Tibial artery (tissue), 4 donors: ENCODE measurements around the gene DPP6.

Source experiments
- DNase-seq, 2 donors: peaks; one replicate each; pipeline ENCODE4 v3.0.0-alpha.2; 2019
- H3K27ac ChIP-seq, 2 donors: fragments of 200-600 bp; sonication (generic) in 1 of 2; 1 replicate in 1 of 2; 2 replicates in 1 of 2; pipeline ENCODE4 v1.5.1; 2018 to 2019; ENCODE audit warnings: mild to moderate bottlenecking in 1 of 2
- H3K27me3 ChIP-seq, 2 donors: fragments of 200-600 bp; sonication (generic) in 1 of 2; one replicate each; pipeline versions ENCODE4 v1.5.1 to v1.6.0; 2016 to 2019
- H3K36me3 ChIP-seq, 3 donors: fragments of 200-600 bp; sonication (generic) in 2 of 3; one replicate each; pipeline ENCODE4 v1.5.1; 2016 to 2019; ENCODE audit warnings: mild to moderate bottlenecking in 2 of 3
- H3K4me1 ChIP-seq, 4 donors: fragments of 200-600 bp; sonication (generic) in 2 of 4; 1 replicate in 3 of 4; 2 replicates in 1 of 4; pipeline ENCODE4 v1.5.1; 2016 to 2019
- H3K4me3 ChIP-seq, 2 donors: fragments of 200-600 bp; sonication (generic) in 1 of 2; 1 replicate in 1 of 2; 2 replicates in 1 of 2; pipeline ENCODE4 v1.5.1; 2018 to 2019; ENCODE audit warnings: mild to moderate bottlenecking in 2 of 2
- H3K9me3 ChIP-seq, 3 donors: fragments of 200-600 bp; sonication (generic) in 1 of 3; one replicate each; pipeline ENCODE4 v1.5.1; 2016 to 2019
- intact Hi-C: fragments of 100-400 bp; cut with DNase I; formaldehyde crosslinking; loops from one replicate; pipeline ENCODE4 v1.15.0; 2023; ENCODE audit warnings: low total_unique reads
- TF ChIP-seq, protein P1 (sequence below), 2 experiments: fragments of 200-600 bp in 1 of 2; fragments of 450-650 bp in 1 of 2; IDR thresholded peaks; one replicate each; pipeline ENCODE4 v1.5.1; 2017 to 2019; ENCODE audit warnings: antibody characterized with exemption in 2 of 2, mild to moderate bottlenecking in 1 of 2, moderate library complexity in 1 of 2

The DPP6 gene

DNA sequence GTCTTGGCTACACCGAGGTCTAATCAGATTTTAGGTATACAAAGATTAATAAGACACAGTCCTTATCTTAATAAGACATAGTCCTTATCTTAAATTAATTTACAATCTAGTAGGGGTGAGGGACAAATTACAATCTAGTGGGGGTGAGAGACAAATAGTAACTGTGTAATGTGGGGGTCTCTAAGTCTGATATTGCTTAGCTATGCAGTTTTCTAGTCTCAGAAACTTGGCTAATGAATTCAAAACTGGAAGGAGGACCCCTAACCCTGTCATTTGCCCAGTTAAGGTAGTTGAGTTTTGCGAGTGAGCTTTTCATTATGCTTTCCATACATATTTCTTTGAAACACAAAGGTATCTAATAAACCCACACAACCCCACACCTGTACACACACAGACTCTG is 136.1 kb downstream of the DPP6 start:
- no peak for DNase-seq
- no peaks in the 10 kb centered on the region for H3K27me3 ChIP-seq
- no peak overlapping the region for H3K4me3 ChIP-seq
- no peaks in the 10 kb centered on the region for H3K4me1 ChIP-seq
- H3K9me3 ChIP-seq: no peaks in the 10 kb centered on the region
- H3K36me3 ChIP-seq: no peaks in the 10 kb centered on the region
- TF ChIP-seq, protein P1, sequence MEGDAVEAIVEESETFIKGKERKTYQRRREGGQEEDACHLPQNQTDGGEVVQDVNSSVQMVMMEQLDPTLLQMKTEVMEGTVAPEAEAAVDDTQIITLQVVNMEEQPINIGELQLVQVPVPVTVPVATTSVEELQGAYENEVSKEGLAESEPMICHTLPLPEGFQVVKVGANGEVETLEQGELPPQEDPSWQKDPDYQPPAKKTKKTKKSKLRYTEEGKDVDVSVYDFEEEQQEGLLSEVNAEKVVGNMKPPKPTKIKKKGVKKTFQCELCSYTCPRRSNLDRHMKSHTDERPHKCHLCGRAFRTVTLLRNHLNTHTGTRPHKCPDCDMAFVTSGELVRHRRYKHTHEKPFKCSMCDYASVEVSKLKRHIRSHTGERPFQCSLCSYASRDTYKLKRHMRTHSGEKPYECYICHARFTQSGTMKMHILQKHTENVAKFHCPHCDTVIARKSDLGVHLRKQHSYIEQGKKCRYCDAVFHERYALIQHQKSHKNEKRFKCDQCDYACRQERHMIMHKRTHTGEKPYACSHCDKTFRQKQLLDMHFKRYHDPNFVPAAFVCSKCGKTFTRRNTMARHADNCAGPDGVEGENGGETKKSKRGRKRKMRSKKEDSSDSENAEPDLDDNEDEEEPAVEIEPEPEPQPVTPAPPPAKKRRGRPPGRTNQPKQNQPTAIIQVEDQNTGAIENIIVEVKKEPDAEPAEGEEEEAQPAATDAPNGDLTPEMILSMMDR (IDR thresholded peaks at IDR 0.05): no peak
- intact Hi-C loops: no loop called here
- no peak overlapping the region for H3K27ac ChIP-seq

DNA sequence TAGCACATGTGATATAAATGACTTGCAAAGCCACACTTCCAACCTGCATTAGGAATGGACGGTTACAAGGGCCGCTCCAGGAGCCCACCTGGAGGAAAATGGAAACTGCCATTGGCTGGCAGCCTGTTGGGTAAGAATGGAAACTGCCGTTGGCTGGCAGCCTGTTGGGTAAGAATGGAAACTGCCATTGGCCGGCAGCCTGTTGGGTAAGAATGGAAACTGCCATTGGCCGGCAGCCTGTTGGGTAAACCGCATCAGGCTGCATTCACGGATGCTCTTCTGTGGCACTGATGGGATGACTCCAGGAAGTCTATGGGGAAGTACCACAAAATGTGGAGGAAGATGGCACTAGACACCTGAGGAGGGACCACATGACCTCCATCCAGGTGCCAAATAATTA is 143.1 kb downstream of the DPP6 start:
- Histone ChIP-seq H3K4me3 (no peak overlapping the region), H3K36me3 (no peaks in the 10 kb centered on the region), H3K4me1 (no peaks in the 10 kb centered on the region), H3K27me3 (no peaks in the 10 kb centered on the region), H3K27ac (no peak overlapping the region), H3K9me3 (no peaks in the 10 kb centered on the region)
- DNase-seq: no peak
- intact Hi-C loops: no loop called here
- TF ChIP-seq, protein P1 (IDR thresholded peaks at IDR 0.05): no peak

DNA sequence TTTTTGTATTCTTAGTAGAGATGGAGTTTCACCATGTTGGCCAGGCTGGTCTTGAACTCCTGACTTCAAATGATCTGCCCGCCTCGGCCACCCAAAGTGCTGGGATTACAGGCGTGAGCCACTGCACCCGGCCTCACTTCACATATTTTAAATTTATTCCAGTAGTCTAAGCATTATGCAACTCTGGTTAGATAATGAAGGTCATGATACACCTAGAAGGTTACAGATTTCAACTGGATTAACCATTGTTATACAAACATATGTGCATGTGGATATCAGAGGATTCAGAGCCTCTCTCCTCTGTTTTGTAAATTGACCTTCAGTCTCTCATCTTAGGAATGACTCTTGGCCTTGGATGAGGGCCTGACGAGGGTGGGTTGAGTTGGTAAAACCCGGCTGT is 146.3 kb downstream of the DPP6 start:
- Histone ChIP-seq H3K27ac (no peak overlapping the region), H3K36me3 (no peaks in the 10 kb centered on the region), H3K9me3 (no peaks in the 10 kb centered on the region), H3K4me3 (no peak overlapping the region), H3K27me3 (no peaks in the 10 kb centered on the region), H3K4me1 (no peaks in the 10 kb centered on the region)
- no peak for DNase-seq
- TF ChIP-seq, protein P1 (IDR thresholded peaks at IDR 0.05): no peak
- intact Hi-C loops: no loop called here

DNA sequence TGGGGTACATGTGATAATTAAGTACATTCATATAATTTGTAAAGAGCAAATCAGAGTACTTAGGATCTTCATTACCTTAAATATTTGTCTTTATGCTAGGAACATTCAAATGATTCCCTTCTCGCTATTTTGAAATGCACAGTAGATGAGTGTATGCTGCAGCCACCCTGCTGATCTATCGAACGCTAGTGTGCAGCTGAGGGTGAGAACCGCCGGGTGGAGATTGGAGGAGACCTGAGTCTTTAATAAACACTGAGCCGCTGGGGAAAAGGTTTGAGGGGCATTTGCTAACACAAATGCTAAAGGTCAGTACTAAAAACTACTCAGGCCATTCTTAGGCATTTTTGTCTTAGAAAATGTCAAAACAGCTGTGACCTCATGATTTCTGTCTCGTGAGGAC is 148.0 kb downstream of the DPP6 start:
- H3K36me3 ChIP-seq: no peaks in the 10 kb centered on the region
- no peaks in the 10 kb centered on the region for H3K4me1 ChIP-seq
- H3K27me3 ChIP-seq: no peaks in the 10 kb centered on the region
- intact Hi-C loops: no loop called here
- no peaks in the 10 kb centered on the region for H3K9me3 ChIP-seq
- H3K27ac ChIP-seq: no peak overlapping the region
- DNase-seq: no peak
- H3K4me3 ChIP-seq: no peak overlapping the region
- TF ChIP-seq, protein P1 (IDR thresholded peaks at IDR 0.05): no peak

DNA sequence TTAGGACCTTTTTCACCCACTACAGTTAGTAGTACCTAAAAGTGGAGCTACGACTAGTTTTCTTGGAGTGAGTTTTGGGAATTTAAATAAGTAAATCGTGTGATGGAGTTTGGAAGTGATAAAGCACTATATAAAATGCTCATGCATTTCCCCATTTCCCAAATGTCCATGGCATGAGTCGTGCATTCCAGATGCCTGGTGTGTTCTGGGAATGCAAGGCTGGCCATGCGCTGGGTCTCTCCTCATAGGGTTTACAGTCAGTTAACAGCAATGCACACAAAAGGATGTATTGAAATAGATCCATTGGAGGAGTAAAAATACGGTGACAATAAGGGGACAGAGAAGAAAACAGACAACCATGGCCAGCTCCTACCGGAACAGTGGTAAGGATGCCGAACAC is 149.8 kb downstream of the DPP6 start:
- no peaks in the 10 kb centered on the region for H3K27me3 ChIP-seq
- H3K4me3 ChIP-seq: no peak overlapping the region
- no peaks in the 10 kb centered on the region for H3K4me1 ChIP-seq
- TF ChIP-seq, protein P1 (IDR thresholded peaks at IDR 0.05): no peak
- no peaks in the 10 kb centered on the region for H3K36me3 ChIP-seq
- no peak for DNase-seq
- no peak overlapping the region for H3K27ac ChIP-seq
- H3K9me3 ChIP-seq: no peaks in the 10 kb centered on the region
- intact Hi-C loops: no loop called here

DNA sequence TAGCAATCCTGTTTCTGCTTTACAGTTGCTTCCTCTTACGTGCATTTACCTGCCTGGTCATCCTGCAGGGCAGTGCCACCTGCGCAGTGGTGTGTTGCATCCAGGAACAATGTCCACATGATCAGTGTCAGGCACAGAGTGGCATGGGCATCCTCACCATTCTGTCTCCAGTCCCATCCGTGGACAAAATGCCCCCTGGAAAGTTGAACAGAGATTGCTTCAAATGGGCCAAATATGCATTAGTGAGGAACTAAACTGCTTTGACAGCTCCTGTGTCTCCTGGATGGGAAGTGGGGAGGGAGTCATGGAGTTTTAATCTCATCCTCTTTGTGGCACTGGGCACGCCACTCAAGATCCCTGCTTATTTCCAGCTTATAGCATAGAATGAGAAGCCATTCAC is 151.8 kb downstream of the DPP6 start:
- intact Hi-C loops: no loop called here
- no peak overlapping the region for H3K4me3 ChIP-seq
- no peaks in the 10 kb centered on the region for H3K9me3 ChIP-seq
- TF ChIP-seq, protein P1 (IDR thresholded peaks at IDR 0.05): no peak
- DNase-seq: no peak
- H3K27ac ChIP-seq: no peak overlapping the region
- H3K4me1 ChIP-seq: no peaks in the 10 kb centered on the region
- H3K36me3 ChIP-seq: no peaks in the 10 kb centered on the region
- no peaks in the 10 kb centered on the region for H3K27me3 ChIP-seq
